Fibroblast of mammary gland (primary cell): ENCODE measurements around the gene ADM5.

Experiments used
- DNase-seq: peaks from one replicate; pipeline ENCODE4 v3.0.0-alpha.2; 2010; ENCODE audit warnings: low read depth
- H3K4me3 ChIP-seq: 2 replicates; pipeline ENCODE4 v1.5.1; 2011; ENCODE audit warnings: low read depth, mild to moderate bottlenecking, low read length, moderate library complexity; ENCODE audit not compliant: control insufficient read depth
- TF ChIP-seq, protein P1 (sequence below): conservative IDR thresholded peaks from 2 replicates; pipeline ENCODE4 v1.5.1; 2011; ENCODE audit warnings: low read depth, low read length, inconsistent platforms; ENCODE audit not compliant: control insufficient read depth, insufficient read depth

The ADM5 gene

DNA sequence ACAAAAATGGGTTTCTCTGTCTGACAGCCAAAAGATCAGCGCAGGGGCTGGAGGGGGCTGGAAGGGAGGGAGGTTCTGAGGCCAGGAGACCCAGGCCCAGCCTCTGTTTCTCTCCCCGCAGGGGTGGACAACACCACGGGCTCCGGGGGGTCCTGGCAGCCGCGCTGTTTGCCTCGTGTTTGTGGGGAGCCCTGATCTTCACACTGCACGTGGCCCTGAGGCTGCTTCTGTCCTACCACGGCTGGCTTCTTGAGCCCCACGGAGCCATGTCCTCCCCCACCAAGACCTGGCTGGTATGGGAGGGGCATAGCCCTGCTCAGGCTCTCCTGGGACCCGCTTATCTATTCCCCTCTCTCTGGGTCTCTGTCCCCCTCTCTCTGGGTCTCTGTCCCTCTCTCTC, 11.2 kb downstream of the ADM5 start:
- H3K4me3 ChIP-seq, result no peak overlapping the region
- DNase-seq, result no peak
- TF ChIP-seq, protein P1, sequence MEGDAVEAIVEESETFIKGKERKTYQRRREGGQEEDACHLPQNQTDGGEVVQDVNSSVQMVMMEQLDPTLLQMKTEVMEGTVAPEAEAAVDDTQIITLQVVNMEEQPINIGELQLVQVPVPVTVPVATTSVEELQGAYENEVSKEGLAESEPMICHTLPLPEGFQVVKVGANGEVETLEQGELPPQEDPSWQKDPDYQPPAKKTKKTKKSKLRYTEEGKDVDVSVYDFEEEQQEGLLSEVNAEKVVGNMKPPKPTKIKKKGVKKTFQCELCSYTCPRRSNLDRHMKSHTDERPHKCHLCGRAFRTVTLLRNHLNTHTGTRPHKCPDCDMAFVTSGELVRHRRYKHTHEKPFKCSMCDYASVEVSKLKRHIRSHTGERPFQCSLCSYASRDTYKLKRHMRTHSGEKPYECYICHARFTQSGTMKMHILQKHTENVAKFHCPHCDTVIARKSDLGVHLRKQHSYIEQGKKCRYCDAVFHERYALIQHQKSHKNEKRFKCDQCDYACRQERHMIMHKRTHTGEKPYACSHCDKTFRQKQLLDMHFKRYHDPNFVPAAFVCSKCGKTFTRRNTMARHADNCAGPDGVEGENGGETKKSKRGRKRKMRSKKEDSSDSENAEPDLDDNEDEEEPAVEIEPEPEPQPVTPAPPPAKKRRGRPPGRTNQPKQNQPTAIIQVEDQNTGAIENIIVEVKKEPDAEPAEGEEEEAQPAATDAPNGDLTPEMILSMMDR, result no peak

DNA sequence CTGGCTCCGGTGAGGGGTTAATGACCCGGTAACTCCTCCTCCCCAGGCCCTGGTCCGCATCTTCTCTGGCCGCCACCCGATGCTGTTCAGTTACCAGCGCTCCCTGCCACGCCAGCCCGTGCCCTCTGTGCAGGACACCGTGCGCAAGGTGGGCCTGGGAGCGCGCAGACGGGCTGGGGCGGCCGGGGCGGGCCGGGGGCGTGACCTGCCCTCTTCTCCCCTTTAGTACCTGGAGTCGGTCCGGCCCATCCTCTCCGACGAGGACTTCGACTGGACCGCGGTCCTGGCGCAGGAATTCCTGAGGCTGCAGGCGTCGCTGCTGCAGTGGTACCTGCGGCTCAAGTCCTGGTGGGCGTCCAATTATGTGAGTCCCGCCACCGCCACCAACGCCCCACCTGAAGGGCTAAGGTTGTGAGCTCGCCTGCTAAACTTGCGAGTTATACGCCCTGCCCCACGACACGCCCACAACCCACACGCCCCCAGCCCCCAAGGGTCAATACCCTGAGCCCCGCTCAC, 11.9 kb downstream of the ADM5 start:
- TF ChIP-seq, protein P1, result no peak
- H3K4me3 ChIP-seq, result no peak overlapping the region
- no peak for DNase-seq

DNA sequence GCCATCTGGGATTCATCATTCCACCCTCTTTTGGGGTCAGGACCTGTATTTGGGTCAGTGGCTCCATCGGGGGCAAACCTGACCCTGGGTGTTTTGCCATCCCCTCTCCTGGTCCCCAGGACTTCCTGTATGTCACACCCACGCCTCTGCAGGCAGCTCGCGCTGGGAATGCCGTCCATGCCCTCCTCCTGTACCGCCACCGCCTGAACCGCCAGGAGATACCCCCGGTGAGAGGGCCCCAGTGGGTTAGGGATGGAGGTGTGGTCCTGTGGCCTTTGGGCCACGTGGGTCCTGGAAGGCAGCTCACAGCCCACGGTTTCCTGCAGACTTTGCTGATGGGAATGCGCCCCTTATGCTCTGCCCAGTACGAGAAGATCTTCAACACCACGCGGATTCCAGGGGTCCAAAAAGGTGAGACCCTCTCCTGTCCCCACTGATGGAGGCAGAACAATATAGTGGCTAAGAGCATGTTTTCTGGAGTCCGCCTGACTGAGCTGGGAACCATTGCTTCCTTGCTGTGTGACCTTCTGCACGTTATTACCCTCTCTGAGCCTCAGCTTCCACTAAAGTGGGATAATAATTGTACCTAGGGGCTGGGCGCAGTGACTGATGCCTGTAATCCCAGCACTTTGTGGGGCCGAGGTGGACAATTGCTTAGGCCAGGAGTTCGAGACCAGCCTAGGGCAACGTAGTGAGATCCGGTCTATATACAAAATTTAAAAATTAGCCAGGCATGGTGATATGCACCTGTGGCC, 15.7 kb downstream of the ADM5 start:
- no peak overlapping the region for H3K4me3 ChIP-seq
- TF ChIP-seq, protein P1, result no peak
- DNase-seq, result no peak

DNA sequence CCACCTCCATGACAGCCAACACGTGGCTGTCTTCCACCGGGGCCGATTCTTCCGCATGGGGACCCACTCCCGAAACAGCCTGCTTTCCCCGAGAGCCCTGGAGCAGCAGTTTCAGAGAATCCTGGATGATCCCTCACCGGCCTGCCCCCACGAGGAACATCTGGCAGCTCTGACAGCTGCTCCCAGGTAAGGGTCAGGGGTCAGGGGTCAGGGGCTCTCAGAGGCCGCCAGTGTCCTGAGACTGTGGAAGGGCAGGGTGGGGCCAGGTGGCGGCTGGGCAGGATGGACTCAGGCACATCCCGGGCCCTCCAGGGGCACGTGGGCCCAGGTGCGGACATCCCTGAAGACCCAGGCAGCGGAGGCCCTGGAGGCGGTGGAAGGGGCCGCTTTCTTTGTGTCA, 16.5 kb downstream of the ADM5 start:
- TF ChIP-seq, protein P1, result no peak
- DNase-seq, result no peak
- H3K4me3 ChIP-seq, result no peak overlapping the region

DNA sequence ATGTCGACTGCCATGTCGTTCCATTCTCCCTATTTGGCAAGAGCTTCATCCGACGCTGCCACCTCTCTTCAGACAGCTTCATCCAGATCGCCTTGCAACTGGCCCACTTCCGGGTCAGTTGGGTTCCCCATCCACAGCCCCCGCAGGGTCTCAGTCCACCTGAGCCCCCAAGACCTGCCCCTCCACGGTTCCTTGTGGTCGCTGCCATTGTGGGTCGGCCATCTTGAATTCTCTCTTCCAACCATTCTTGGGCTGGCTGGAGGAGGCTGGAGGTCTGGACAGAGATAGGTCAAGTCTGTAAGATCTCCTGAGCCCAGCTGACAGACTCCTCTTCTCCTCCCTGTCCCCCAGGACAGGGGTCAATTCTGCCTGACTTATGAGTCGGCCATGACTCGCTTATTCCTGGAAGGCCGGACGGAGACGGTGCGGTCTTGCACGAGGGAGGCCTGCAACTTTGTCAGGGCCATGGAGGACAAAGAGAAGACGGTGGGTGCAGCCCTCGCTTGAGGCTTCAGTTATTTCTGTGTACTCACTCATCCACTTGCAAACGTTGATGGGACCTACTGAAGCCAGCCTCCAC, 21.1 kb downstream of the ADM5 start:
- peak; percentile 92 for DNase-seq
- no peak overlapping the region for H3K4me3 ChIP-seq
- TF ChIP-seq, protein P1, result no peak

DNA sequence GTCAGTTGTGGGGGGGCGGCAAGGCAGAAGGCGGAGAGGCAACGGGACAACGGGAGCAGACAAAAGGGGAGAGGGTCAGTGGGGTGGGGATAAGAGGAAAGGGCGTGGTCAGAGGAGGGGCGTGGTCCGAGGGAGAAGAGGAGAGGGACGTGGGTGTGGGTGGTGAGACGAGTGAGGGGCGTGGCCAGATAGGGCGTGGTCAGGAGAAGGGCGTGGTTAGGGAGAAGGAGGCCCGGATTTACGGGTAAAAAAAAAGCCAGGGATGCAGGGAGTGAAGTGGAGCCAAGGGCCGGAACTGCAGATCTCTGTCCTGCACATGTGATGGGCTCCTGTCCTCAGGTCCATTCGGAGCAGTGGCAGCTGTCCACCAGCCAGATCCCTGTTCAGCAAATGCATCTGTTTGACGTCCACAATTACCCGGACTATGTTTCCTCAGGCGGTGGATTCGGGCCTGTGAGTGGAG, 23.0 kb downstream of the ADM5 start:
- peak overlapping the region; percentile 46 for H3K4me3 ChIP-seq
- TF ChIP-seq, protein P1, result no peak
- DNase-seq, result peak; percentile 98
